IMR-90 (cell line): ENCODE measurements around the gene STAT5A. TPM values are rescaled to one million over a fixed set of nuclear protein-coding genes. Genes with fewer than 3 reads are reported as not detected.

Source experiments
- ATAC-seq: fragments of 200-7000 bp; cut with Tn5 transposase; 2 replicates; pipeline ENCODE4 v1.9.1; 2020; ENCODE audit warnings: low read depth, mild to moderate bottlenecking, moderate library complexity
- BruUV-seq: library from RNA; stranded (reverse); fragments of 400-500 nt; replicated peaks from 2 replicates; lab custom pipeline; 2021; lab: Mats Ljungman, UMichigan
- CTCF ChIA-PET: fragments of 300-600 bp; formaldehyde crosslinking; extraction: SDS; loops from one replicate; lab custom pipeline; 2021; ENCODE audit warnings: antibody characterized with exemption; lab: Yijun Ruan, JAX
- POLR2A ChIA-PET: fragments of 300-600 bp; sonication (Branson Sonifier 250); formaldehyde crosslinking; loops from one replicate; lab custom pipeline; 2022; ENCODE audit warnings: antibody characterized with exemption; ENCODE audit not compliant: unreplicated experiment; lab: Charles Lee
- DNase-seq: peaks from one replicate; pipeline ENCODE4 v3.0.0; 2013
- H2AFZ ChIP-seq: replicated peaks from 2 replicates; pipeline ENCODE3; 2013; ENCODE audit warnings: low read length, mild to moderate bottlenecking; ENCODE audit not compliant: poor library complexity
- H2AK5ac ChIP-seq: 2 replicates; pipeline ENCODE4 v1.6.1; 2013; ENCODE audit warnings: low read depth, low read length, inconsistent platforms
- H2AK9ac ChIP-seq: replicated peaks from 2 replicates; pipeline ENCODE3; 2013; ENCODE audit warnings: mild to moderate bottlenecking, low read depth, low read length, moderate library complexity; ENCODE audit not compliant: poor library complexity
- H2BK120ac ChIP-seq: 2 replicates; pipeline ENCODE4 v1.6.1; 2013; ENCODE audit warnings: low read depth, low read length, inconsistent platforms
- H2BK15ac ChIP-seq: 3 replicates; pipeline ENCODE4 v1.6.1; 2013; ENCODE audit warnings: low read depth, low read length, inconsistent platforms
- H2BK20ac ChIP-seq: 2 replicates; pipeline ENCODE4 v1.6.1; 2013; ENCODE audit warnings: low read depth, mild to moderate bottlenecking, inconsistent platforms, low read length, moderate library complexity
- H2BK5ac ChIP-seq: 2 replicates; pipeline ENCODE4 v1.6.1; 2013; ENCODE audit warnings: mild to moderate bottlenecking, low read depth, low read length, inconsistent platforms; ENCODE audit not compliant: poor library complexity, severe bottlenecking
- H3K14ac ChIP-seq: replicated peaks from 2 replicates; pipeline ENCODE4 v1.6.1; 2013; ENCODE audit warnings: low read depth, low read length, inconsistent platforms
- H3K18ac ChIP-seq: 2 replicates; pipeline ENCODE4 v1.6.1; 2013; ENCODE audit warnings: low read depth, low read length, control low read depth
- H3K23ac ChIP-seq: 2 replicates; pipeline ENCODE4 v1.6.1; 2013; ENCODE audit warnings: low read depth, low read length, inconsistent platforms
- H3K27ac ChIP-seq: 2 replicates; pipeline ENCODE4 v1.5.1; 2013; ENCODE audit warnings: mild to moderate bottlenecking, control low read depth, low read length; ENCODE audit not compliant: insufficient read depth
- H3K27me3 ChIP-seq: 2 replicates; pipeline ENCODE4 v1.6.1; 2013; ENCODE audit warnings: low read length; ENCODE audit not compliant: control insufficient read depth, insufficient read depth
- H3K36me3 ChIP-seq: 2 replicates; pipeline ENCODE4 v1.6.1; 2013; ENCODE audit warnings: low read length, mixed read lengths; ENCODE audit not compliant: control insufficient read depth, insufficient read depth
- H3K4ac ChIP-seq: 2 replicates; pipeline ENCODE4 v1.6.1; 2013; ENCODE audit warnings: low read depth, low read length, inconsistent platforms
- H3K4me1 ChIP-seq: 2 replicates; pipeline ENCODE4 v1.6.1; 2013; ENCODE audit warnings: low read length, mixed read lengths; ENCODE audit not compliant: control insufficient read depth, insufficient read depth
- H3K4me2 ChIP-seq: 2 replicates; pipeline ENCODE4 v1.6.1; 2013; ENCODE audit warnings: low read depth, mild to moderate bottlenecking, control low read depth, low read length, moderate library complexity
- H3K4me3 ChIP-seq: 2 replicates; pipeline ENCODE4 v1.5.1; 2013; ENCODE audit warnings: low read depth, mild to moderate bottlenecking, control low read depth, low read length, moderate library complexity; ENCODE audit not compliant: insufficient read depth
- H3K56ac ChIP-seq: 2 replicates; pipeline ENCODE4 v1.6.1; 2013; ENCODE audit warnings: low read length, inconsistent platforms; ENCODE audit not compliant: insufficient read depth; ENCODE audit errors: extremely low read depth
- H3K79me1 ChIP-seq, 2 experiments: 2 replicates each; pipeline ENCODE4 v1.6.1; 2013; ENCODE audit warnings: low read length in 2 of 2, inconsistent platforms in 1 of 2, low read depth in 1 of 2
- H3K9ac ChIP-seq: 2 replicates; pipeline ENCODE4 v1.6.1; 2013; ENCODE audit warnings: low read depth, low read length, control low read depth
- H3K9me1 ChIP-seq: 2 replicates; pipeline ENCODE4 v1.6.1; 2013; ENCODE audit warnings: low read length, inconsistent platforms; ENCODE audit not compliant: insufficient read depth
- H3K9me3 ChIP-seq: 2 replicates; pipeline ENCODE4 v1.6.1; 2013; ENCODE audit warnings: low read length; ENCODE audit not compliant: control insufficient read depth, insufficient read depth
- H4K20me1 ChIP-seq: 2 replicates; pipeline ENCODE4 v1.6.1; 2013; ENCODE audit warnings: low read length, inconsistent platforms; ENCODE audit not compliant: insufficient read depth
- H4K5ac ChIP-seq: 2 replicates; pipeline ENCODE4 v1.6.1; 2013; ENCODE audit warnings: mild to moderate bottlenecking, low read depth, low read length, control low read depth
- H4K8ac ChIP-seq, 2 experiments: 2 replicates each; pipeline ENCODE4 v1.6.1; 2013; ENCODE audit warnings: low read depth in 2 of 2, low read length in 2 of 2, control low read depth in 1 of 2, inconsistent platforms in 1 of 2
- H4K91ac ChIP-seq: 2 replicates; pipeline ENCODE4 v1.6.1; 2013; ENCODE audit warnings: low read depth, low read length, inconsistent platforms; ENCODE audit not compliant: insufficient read depth
- BHLHE40 ChIP-seq: fragments of 150-350 bp; IDR thresholded peaks from 2 replicates; pipeline ENCODE4 v1.6.1; 2016; ENCODE audit warnings: mild to moderate bottlenecking, low read depth, low read length
- CHD1 ChIP-seq: IDR thresholded peaks from 2 replicates; pipeline ENCODE4 v1.6.1; 2012; ENCODE audit warnings: low read depth, low read length, improper control_type of control experiment
- MAFK ChIP-seq: IDR thresholded peaks from 2 replicates; pipeline ENCODE4 v1.6.1; 2012; ENCODE audit warnings: low read depth, low read length, improper control_type of control experiment
- MAZ ChIP-seq: IDR thresholded peaks from 2 replicates; pipeline ENCODE4 v1.6.1; 2012; ENCODE audit warnings: low read depth, mild to moderate bottlenecking, low read length, improper control_type of control experiment, moderate library complexity, borderline replicate concordance
- MXI1 ChIP-seq: IDR thresholded peaks from 2 replicates; pipeline ENCODE4 v1.6.1; 2012; ENCODE audit warnings: low read depth, mild to moderate bottlenecking, low read length, moderate library complexity, borderline replicate concordance
- POLR2A ChIP-seq: IDR thresholded peaks from 2 replicates; pipeline ENCODE4 v1.6.1; 2012; ENCODE audit warnings: mild to moderate bottlenecking, low read depth, low read length
- RAD21 ChIP-seq: IDR thresholded peaks from 2 replicates; pipeline ENCODE4 v1.6.1; 2012; ENCODE audit warnings: low read length, improper control_type of control experiment
- WGBS, 2 experiments: methylation state at CpG; one replicate each; pipeline versions ENCODE4 v1.1.5 to v1.1.7; 2013; ENCODE audit warnings: missing lambda C conversion rate in 2 of 2; ENCODE audit not compliant: insufficient read length in 1 of 2; ENCODE audit errors: extremely low coverage in 2 of 2; 5-methylcytosine and 5-hydroxymethylcytosine counted together
- dilution Hi-C: fragments of 300-500 bp; cut with HindIII; formaldehyde crosslinking; loops from one replicate; pipeline ENCODE4 v1.14.3; 2018; ENCODE audit warnings: low sequenced_read_pairs; ENCODE audit not compliant: unreplicated experiment
- in situ Hi-C: fragments of 300-500 bp; cut with MboI; formaldehyde crosslinking; loops from 3 replicates; pipeline ENCODE4 v1.14.3; 2019; ENCODE audit warnings: low sequenced_read_pairs, inconsistent platforms, mixed read lengths
- intact Hi-C: fragments of 100-400 bp; cut with micrococcal nuclease; formaldehyde crosslinking; loops from 2 replicates; pipeline ENCODE4 v1.10.0; 2022
- polyA plus RNA-seq, 3 experiments: library from polyadenylated mRNA; depleted of rRNA; stranded (reverse); fragments of >200 nt; gene quantifications; 2 replicates each; pipeline ENCODE4 v1.2.3, GENCODE V29; 2012; ENCODE audit warnings: low replicate concordance in 1 of 3
- total RNA-seq: library from RNA; depleted of rRNA; stranded (reverse); fragments of >200 nt; gene quantifications from 2 replicates; pipeline ENCODE4 v1.2.3, GENCODE V29; 2012
- TF ChIP-seq, protein P1 (sequence below): conservative IDR thresholded peaks from 2 replicates; pipeline ENCODE4 v1.5.1; 2012; ENCODE audit warnings: mild to moderate bottlenecking, low read depth, low read length, improper control_type of control experiment

Gene STAT5A
- total and polyA plus RNA-seq, 2 of the 4 experiments (the other 2 are of a cell fraction): 1.3 to 1.4 TPM

DNA sequence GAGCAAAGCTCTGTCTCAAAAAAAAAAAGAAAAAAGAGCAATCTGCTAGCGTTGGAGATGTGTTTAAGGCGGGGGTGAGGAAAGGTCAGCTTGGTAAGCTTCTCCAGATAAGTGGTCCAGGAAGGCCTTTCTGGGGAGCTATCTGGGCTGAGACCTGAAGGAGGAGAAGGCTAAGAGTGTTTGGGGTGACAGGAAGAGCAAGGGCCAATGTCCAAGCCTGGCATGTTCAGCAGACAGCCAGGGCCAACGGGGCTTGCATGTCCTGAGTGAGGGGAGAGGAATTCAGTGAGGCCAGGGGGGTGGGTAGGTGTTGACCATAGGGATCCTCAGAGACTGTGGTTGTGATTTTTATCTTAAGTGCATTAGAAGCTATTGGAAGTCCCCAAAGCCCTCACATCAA is 15.4 kb downstream of the STAT5A start:
- POLR2A ChIA-PET: no interaction called here
- Histone ChIP-seq H3K27ac (no peak overlapping the region), H4K8ac (no peak overlapping the region), H2BK120ac (no peak overlapping the region), H3K4ac (no peak overlapping the region), H2AK9ac (no peak overlapping the region), H3K9ac (no peak overlapping the region), H2BK5ac (no peak overlapping the region), H3K79me1 (no peaks in the 10 kb centered on the region), H3K56ac (no peak overlapping the region), H2BK15ac (no peak overlapping the region), H2AK5ac (no peak overlapping the region), H3K9me1 (no peaks in the 10 kb centered on the region), H3K23ac (no peak overlapping the region), H3K18ac (no peak overlapping the region), H3K4me3 (no peak overlapping the region), H3K14ac (no peak overlapping the region), H4K20me1 (no peaks in the 10 kb centered on the region), H3K4me2 (no peak overlapping the region), H4K91ac (no peak overlapping the region), H3K36me3 (peaks cover 10% of the 10 kb centered on the region), H3K4me1 (no peaks in the 10 kb centered on the region), H3K27me3 (no peaks in the 10 kb centered on the region), H2AFZ (no peak overlapping the region), H3K9me3 (no peaks in the 10 kb centered on the region), H2BK20ac (no peak overlapping the region), H4K5ac (no peak overlapping the region)
- intact Hi-C loops: no loop called here
- dilution Hi-C loops: no loop called here
- CTCF ChIA-PET: no interaction called here
- in situ Hi-C loops: no loop called here
- 20% methylated on average over 1 of the region's 3 CpGs; no CpG with 5 or more reads in 1 of the 2 experiments for WGBS, 2 experiments
- ATAC-seq (no peak), DNase-seq (no peak)
- TF ChIP-seq MAFK: no peak
- no peak for TF ChIP-seq BHLHE40
- TF ChIP-seq, protein P1, sequence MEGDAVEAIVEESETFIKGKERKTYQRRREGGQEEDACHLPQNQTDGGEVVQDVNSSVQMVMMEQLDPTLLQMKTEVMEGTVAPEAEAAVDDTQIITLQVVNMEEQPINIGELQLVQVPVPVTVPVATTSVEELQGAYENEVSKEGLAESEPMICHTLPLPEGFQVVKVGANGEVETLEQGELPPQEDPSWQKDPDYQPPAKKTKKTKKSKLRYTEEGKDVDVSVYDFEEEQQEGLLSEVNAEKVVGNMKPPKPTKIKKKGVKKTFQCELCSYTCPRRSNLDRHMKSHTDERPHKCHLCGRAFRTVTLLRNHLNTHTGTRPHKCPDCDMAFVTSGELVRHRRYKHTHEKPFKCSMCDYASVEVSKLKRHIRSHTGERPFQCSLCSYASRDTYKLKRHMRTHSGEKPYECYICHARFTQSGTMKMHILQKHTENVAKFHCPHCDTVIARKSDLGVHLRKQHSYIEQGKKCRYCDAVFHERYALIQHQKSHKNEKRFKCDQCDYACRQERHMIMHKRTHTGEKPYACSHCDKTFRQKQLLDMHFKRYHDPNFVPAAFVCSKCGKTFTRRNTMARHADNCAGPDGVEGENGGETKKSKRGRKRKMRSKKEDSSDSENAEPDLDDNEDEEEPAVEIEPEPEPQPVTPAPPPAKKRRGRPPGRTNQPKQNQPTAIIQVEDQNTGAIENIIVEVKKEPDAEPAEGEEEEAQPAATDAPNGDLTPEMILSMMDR: no peak
- no peak for TF ChIP-seq MXI1
- TF ChIP-seq MAZ: no peak
- TF ChIP-seq RAD21: no peak
- no peak for TF ChIP-seq POLR2A
- no peak for TF ChIP-seq CHD1
- no TSS peak for BruUV-seq
